Activated CD4-positive, alpha-beta T cell treated with anti-CD3 and anti-CD28 coated beads for 36 hours (primary cell): ENCODE results near the gene UROS. TPM values are rescaled to one million over a fixed set of nuclear protein-coding genes. Genes with fewer than 3 reads are reported as not detected.
A peak's percentile ranks its signal among the peaks of the same experiment; 100 is the strongest.

Experiments used
- ATAC-seq: fragments of 200-7000 bp; cut with Tn5 transposase; one replicate; pipeline ENCODE4 v1.10.0; 2021; ENCODE audit warnings: mild to moderate bottlenecking, moderate library complexity
- CTCF ChIA-PET: fragments of 350-600 bp; sonication (Branson Sonifier 250); formaldehyde crosslinking; loops from one replicate; lab custom pipeline; 2021; ENCODE audit warnings: antibody characterized with exemption; lab: Charles Lee
- POLR2A ChIA-PET: fragments of 350-600 bp; sonication (Branson Sonifier 250); formaldehyde crosslinking; loops from one replicate; lab custom pipeline; 2021; ENCODE audit warnings: antibody characterized with exemption, inconsistent platforms; lab: Charles Lee
- DNase-seq: peaks from one replicate; pipeline ENCODE4 v3.0.0-alpha.2; 2020
- H3K27ac Mint-ChIP-seq: one replicate; pipeline ENCODE4 v1.8.0; 2021; ENCODE audit warnings: mixed read lengths
- H3K27me3 Mint-ChIP-seq: one replicate; pipeline ENCODE4 v1.8.0; 2021; ENCODE audit warnings: mixed read lengths
- H3K36me3 Mint-ChIP-seq: one replicate; pipeline ENCODE4 v1.8.0; 2021; ENCODE audit warnings: low read depth, mixed read lengths
- H3K4me1 Mint-ChIP-seq: one replicate; pipeline ENCODE4 v1.8.0; 2021; ENCODE audit warnings: mixed read lengths
- H3K4me3 Mint-ChIP-seq: one replicate; pipeline ENCODE4 v1.8.0; 2021; ENCODE audit warnings: mild to moderate bottlenecking, moderate library complexity, mixed read lengths
- H3K9me3 Mint-ChIP-seq: one replicate; pipeline ENCODE4 v1.8.0; 2021; ENCODE audit warnings: low read depth, mixed read lengths
- intact Hi-C, 2 experiments: fragments of 100-400 bp; cut with DNase I in 1 of 2; cut with micrococcal nuclease in 1 of 2; formaldehyde crosslinking; loops; one replicate each; pipeline versions ENCODE4 v1.14.2 to v1.15.1; 2022 to 2024; cut with DNase I, micrococcal nuclease
- total RNA-seq, 2 experiments: library from RNA; stranded (reverse); gene quantifications; one replicate each; pipeline ENCODE4 v1.2.3, GENCODE V29; 2021

Gene UROS
- total RNA-seq, 2 experiments from 2014 or later: 37.3 to 39.6 TPM

DNA sequence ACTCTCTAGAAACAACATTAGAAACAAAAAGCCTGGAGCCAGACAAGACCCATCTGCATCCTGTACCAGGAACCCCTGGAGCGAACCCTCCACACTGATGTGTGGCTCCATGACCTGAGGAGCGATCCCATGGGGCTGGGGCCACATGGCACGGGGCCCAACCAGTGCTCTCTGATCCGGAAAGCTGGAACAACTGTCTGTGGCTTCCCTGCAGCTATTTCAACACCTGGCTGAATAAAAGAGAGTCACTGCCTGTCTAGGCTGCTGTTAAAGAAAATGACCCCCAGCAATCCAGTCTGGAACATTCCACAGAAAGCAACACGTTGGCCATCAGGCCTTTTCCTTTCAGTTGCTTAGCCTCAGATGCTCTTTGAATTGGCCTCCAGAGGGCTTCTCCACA lies 20.9 kb downstream of the UROS start:
- CTCF ChIA-PET: interaction anchor here (0.5 to 1.2 kb wide), 2 partner anchors 9 to 281 kb away, joined by 3 to 5 read pairs; no protein-coding TSS in a partner anchor
- H3K4me1 Mint-ChIP-seq: no peaks in the 10 kb centered on the region
- DNase-seq (no peak), ATAC-seq (no peak)
- H3K9me3 Mint-ChIP-seq: no peaks in the 10 kb centered on the region
- H3K27ac Mint-ChIP-seq: no peak overlapping the region
- intact Hi-C loops: no loop called here
- no peaks in the 10 kb centered on the region for H3K27me3 Mint-ChIP-seq
- peaks cover 15% of the 10 kb centered on the region for H3K36me3 Mint-ChIP-seq
- POLR2A ChIA-PET: no interaction called here
- no peak overlapping the region for H3K4me3 Mint-ChIP-seq

DNA sequence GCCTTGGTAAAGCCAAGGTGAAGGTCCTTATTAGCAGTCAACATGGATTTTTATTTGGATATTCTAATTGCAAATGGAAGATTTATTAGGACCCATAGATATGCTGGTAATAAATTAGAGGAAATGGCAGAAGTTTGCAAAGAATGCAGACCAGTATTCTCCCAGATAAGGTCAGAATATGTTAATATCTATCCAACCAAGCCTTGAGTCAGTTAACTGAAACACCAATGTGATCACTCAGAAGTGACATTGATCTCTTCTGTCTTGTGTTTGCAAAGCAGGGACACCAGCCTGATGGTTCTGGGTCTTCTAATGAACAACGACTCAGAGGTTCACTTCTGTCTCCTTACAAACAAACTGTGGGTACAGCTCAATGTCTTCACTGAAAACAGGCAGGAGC lies 21.5 kb downstream of the UROS start:
- no peak for DNase-seq
- no peak for ATAC-seq
- H3K27ac Mint-ChIP-seq: no peak overlapping the region
- H3K9me3 Mint-ChIP-seq: no peaks in the 10 kb centered on the region
- ChIA-PET POLR2A (no interaction called here), CTCF (interaction anchor here (1.2 kb wide), 1 partner anchor 9 kb away, joined by 3 read pairs; no protein-coding TSS in a partner anchor)
- H3K36me3 Mint-ChIP-seq: peaks cover 11% of the 10 kb centered on the region
- intact Hi-C loops: no loop called here
- H3K4me3 Mint-ChIP-seq: no peak overlapping the region
- no peaks in the 10 kb centered on the region for H3K27me3 Mint-ChIP-seq
- H3K4me1 Mint-ChIP-seq: no peaks in the 10 kb centered on the region

DNA sequence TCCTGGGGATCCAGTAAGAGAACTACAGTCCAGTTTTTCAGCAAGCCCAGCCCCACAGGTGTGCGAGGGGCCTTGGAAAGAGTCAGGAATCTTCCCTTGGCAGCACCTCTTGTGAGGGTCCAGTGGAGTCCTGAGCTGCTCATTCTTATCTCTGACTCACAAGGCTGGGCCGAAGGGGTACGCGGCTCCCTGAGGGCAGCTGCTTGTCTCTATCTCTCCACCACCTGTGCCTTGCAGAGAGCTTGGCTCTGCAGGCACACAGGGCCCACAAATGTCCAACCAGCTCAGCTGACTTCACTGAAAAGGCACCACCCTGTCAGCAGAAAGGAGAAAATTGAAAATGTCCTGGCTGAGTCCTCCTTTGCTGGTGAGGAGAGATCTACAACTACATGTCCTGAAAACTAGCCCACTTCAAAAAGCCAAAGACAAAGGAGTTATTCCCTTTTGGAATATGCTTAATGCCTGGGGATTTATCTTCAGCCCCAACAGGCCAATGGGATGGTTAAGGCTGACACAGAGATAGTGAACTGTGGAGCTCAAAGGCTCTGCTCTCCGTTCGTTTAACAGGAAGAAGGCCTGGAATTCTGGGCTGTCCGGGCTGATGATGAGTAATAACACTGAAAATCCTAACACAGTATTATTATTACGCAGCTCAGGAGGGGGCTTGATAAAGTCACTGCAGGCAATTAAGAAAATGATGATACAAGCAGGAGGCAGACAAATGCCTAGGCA lies 23.4 kb downstream of the UROS start:
- ATAC-seq: no peak
- H3K4me3 Mint-ChIP-seq: no peak overlapping the region
- ChIA-PET POLR2A (no interaction called here), CTCF (no interaction called here)
- no peaks in the 10 kb centered on the region for H3K27me3 Mint-ChIP-seq
- DNase-seq: no peak
- peaks cover 3% of the 10 kb centered on the region for H3K36me3 Mint-ChIP-seq
- intact Hi-C loops: no loop called here
- H3K9me3 Mint-ChIP-seq: no peaks in the 10 kb centered on the region
- H3K27ac Mint-ChIP-seq: no peak overlapping the region
- no peaks in the 10 kb centered on the region for H3K4me1 Mint-ChIP-seq

DNA sequence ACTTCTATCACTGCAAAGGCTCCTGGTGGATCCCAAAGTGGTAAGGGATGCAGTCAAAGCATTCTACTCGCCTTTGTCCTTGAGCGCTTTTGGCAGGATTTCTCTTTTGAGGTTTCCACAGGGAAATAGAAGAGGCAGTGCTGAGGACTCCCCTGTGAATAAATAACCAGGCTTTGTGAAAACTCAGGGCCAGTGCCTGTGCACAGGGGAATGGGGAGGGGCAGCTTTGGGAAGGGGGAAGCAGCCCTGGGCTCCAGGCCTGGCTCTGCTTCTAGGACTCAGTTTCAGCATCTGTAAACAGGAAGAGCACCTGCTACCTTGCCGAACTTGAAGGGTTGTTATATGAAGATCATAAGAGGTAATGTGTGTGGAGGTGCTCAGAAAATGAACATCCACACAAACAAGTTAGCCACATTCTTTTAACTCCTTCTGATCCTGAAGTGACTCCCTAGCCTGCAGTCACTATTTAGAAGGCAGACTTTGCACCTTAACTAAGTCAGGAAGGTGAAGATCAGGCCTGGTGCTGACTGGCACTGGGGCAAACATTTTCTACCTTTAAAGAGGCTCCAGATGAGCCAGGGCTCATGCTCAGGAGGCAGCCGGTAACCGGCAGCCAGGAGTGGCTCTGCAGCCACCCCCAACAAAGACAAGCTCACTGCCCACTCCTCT lies 24.9 kb downstream of the UROS start:
- H3K9me3 Mint-ChIP-seq: no peaks in the 10 kb centered on the region
- DNase-seq (no peak), ATAC-seq (no peak)
- CTCF ChIA-PET: interaction anchor here (0.6 kb wide), 1 partner anchor 33 kb away, joined by 3 read pairs; no protein-coding TSS in a partner anchor
- no peak overlapping the region for H3K27ac Mint-ChIP-seq
- peaks cover 8% of the 10 kb centered on the region for H3K36me3 Mint-ChIP-seq
- H3K4me1 Mint-ChIP-seq: no peaks in the 10 kb centered on the region
- no peak overlapping the region for H3K4me3 Mint-ChIP-seq
- POLR2A ChIA-PET: no interaction called here
- intact Hi-C loops: no loop called here
- H3K27me3 Mint-ChIP-seq: no peaks in the 10 kb centered on the region

DNA sequence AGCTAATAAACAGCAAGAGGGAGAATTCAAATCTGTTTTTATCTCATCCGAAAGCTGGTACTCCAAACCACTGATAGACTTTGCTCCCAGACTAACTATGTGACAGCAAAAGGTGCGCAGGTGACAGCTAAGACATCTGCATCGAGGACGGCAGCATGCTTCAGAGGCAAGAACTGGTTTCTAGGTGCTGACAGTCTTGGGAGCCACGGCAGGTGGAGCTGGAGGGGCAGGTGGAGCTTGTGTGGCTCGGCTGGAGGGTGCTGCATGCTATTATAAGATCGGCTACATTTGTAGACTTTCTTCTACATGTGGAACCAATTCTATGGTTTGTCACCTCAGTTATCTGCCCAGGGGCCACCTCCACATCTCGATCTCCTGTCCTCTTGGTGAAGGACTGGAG lies 25.6 kb downstream of the UROS start:
- Mint-ChIP-seq H3K4me1 (no peaks in the 10 kb centered on the region), H3K4me3 (no peak overlapping the region), H3K27ac (no peak overlapping the region), H3K27me3 (no peaks in the 10 kb centered on the region), H3K36me3 (peaks cover 9% of the 10 kb centered on the region), H3K9me3 (no peaks in the 10 kb centered on the region)
- DNase-seq: no peak
- ChIA-PET CTCF (interaction anchor here (0.6 kb wide), 1 partner anchor 33 kb away, joined by 3 read pairs; no protein-coding TSS in a partner anchor), POLR2A (no interaction called here)
- ATAC-seq: no peak
- intact Hi-C loops: no loop called here

DNA sequence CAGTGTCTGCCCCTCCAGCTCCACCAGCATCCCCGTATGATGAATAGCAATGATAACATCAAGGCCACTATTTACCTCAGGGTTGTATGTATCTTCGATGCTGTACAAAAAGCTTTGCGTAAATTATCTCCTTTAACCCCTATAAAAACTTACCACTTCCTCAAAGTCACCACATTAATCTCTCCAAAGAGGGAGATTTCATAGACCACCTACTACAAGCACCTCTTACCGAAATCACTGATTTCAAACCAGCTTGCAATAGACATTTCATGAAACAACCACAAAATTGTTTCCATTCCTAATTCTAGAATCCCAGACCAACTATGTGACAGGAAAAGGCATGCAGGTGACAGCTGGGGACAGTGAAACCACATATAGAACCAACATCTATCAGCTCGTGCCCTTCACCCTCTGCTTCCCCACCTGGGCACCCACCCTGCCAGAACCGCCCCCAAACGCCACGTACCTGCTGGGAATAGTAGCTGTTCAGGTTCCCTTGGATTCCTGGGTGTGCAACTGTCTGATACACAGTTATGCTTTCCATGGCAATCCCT lies 27.3 kb downstream of the UROS start:
- intact Hi-C loops: no loop called here
- ChIA-PET POLR2A (no interaction called here), CTCF (no interaction called here)
- no peak for ATAC-seq
- no peak overlapping the region for H3K4me3 Mint-ChIP-seq
- peaks cover 12% of the 10 kb centered on the region for H3K36me3 Mint-ChIP-seq
- H3K4me1 Mint-ChIP-seq: no peaks in the 10 kb centered on the region
- no peak for DNase-seq
- H3K9me3 Mint-ChIP-seq: no peaks in the 10 kb centered on the region
- H3K27me3 Mint-ChIP-seq: no peaks in the 10 kb centered on the region
- H3K27ac Mint-ChIP-seq: no peak overlapping the region

DNA sequence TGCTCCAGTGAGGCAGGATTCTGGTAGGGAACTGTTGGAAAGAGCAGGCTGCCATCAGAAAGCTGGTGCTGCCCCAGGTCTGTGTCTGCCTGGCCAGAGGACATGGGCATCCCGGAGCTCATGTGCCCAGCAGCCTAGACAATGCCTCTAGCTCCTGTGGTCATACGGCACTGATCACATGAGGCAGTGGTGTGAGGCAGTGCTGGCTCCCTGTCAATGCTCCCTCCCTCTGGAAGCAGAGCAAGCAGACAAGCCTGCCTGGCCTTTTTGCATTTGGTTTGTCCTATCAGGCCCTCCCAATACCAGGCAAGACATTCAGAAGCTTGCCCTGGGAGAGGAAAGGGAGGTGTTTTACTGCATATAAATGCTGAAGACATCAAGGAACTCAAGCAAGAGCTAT lies 27.9 kb downstream of the UROS start:
- Mint-ChIP-seq H3K27ac (no peak overlapping the region), H3K4me3 (no peak overlapping the region), H3K27me3 (no peaks in the 10 kb centered on the region), H3K9me3 (no peaks in the 10 kb centered on the region), H3K4me1 (no peaks in the 10 kb centered on the region), H3K36me3 (peaks cover 12% of the 10 kb centered on the region)
- ATAC-seq (no peak), DNase-seq (no peak)
- POLR2A ChIA-PET: no interaction called here
- CTCF ChIA-PET: no interaction called here
- intact Hi-C loops: no loop called here

DNA sequence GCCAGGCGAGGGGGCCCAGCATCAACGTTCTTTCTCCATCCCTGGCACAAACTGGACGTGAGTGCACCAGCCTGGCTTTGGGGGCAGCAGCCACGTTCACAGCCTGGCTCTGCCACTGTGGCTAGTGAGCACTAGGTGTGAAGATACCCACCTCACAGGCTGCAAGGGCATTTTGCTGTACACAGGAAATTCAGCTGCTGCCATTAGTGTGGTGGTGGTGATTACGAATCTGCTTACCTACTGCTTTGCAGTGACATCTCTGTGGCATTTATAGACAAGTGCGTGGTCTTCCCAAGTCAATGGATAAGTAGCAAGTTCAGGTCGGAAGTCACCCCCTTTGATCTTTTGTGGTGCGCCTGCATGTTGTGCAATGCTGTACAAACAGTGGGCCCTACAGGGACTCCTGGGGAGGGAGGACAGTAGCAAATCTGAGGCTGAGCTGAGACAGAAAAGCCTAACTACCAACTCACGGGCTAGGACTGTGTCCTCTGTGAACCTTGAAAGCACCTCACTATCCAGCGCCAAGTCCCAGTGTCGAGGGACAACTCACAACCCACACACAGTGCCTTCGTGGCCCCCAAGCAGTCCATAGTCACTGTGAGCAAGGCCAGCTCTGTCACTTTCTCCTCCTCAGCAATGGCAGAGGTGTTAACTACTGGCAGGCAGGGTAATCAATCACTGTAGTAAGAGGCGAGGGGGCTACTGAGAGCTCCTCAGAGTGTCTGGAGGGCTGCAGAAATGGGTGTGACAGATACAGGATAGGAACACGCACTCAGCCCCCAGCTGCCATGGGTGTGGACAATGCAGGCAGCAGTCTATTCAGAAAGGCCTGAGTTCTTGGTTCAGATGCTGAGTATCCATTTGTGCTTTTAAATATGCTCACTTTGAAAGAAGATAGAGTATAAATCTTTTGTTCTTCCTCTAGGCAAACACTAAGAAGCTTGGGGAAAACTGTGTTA lies 30.4 kb downstream of the UROS start:
- Mint-ChIP-seq H3K9me3 (no peaks in the 10 kb centered on the region), H3K36me3 (peaks cover 14% of the 10 kb centered on the region), H3K4me1 (peaks cover 12% of the 10 kb centered on the region), H3K27ac (no peak overlapping the region), H3K4me3 (no peak overlapping the region), H3K27me3 (no peaks in the 10 kb centered on the region)
- POLR2A ChIA-PET: no interaction called here
- intact Hi-C loops: no loop called here
- DNase-seq (no peak), ATAC-seq (no peak)
- CTCF ChIA-PET: interaction anchor here (1.1 kb wide), 1 partner anchor 9 kb away, joined by 3 read pairs; no protein-coding TSS in a partner anchor

DNA sequence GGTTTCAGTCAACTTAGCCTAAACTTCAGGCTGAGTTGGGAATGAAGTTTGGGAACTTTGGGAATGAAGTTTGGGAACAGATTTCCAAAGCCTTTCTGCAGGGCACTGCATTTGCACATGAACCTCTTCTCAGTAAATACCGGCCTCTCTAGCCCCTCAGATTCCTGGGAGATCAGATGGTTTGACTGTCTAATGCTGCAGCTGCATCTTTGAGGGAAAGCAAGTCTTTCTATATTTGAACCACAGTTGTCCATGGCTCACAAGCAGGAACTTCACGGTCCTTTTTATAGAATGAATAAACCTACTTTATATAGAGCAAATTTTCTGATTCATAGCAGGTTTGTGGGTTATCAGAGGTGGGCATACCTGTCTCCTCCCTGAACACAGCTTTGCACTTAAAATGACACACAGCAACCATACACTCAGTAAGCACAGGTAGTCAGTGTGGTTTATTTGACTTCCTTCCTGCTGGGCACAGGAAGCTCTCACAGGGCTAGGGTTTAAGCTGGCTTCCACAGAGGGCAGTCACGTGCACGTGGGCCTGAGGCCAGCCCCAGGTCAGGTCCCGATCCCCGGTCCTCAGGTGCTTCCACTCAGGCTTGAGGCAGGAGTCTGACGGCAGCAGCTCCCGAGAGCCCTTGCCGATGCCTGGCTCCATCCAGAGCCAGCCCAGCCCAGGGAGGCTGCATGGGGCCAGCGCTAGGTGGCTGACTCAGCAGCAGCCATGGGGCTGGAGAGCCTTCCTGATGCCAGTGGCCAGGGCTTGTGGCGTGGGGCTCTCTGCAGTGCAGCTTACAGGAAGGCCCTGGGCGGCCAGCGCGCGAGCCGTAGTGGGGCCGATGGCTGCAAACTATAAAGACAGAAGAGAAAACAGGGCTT lies 34.7 kb downstream of the UROS start:
- no peak overlapping the region for H3K4me3 Mint-ChIP-seq
- no peaks in the 10 kb centered on the region for H3K27me3 Mint-ChIP-seq
- no peak overlapping the region for H3K27ac Mint-ChIP-seq
- CTCF ChIA-PET: interaction anchor here (0.5 kb wide), 1 partner anchor 62 kb away, joined by 4 read pairs; no protein-coding TSS in a partner anchor
- ATAC-seq (peak; percentile 75), DNase-seq (no peak)
- peaks cover 16% of the 10 kb centered on the region for H3K4me1 Mint-ChIP-seq
- intact Hi-C loops: no loop called here
- H3K9me3 Mint-ChIP-seq: no peaks in the 10 kb centered on the region
- POLR2A ChIA-PET: no interaction called here
- H3K36me3 Mint-ChIP-seq: peaks cover 9% of the 10 kb centered on the region

DNA sequence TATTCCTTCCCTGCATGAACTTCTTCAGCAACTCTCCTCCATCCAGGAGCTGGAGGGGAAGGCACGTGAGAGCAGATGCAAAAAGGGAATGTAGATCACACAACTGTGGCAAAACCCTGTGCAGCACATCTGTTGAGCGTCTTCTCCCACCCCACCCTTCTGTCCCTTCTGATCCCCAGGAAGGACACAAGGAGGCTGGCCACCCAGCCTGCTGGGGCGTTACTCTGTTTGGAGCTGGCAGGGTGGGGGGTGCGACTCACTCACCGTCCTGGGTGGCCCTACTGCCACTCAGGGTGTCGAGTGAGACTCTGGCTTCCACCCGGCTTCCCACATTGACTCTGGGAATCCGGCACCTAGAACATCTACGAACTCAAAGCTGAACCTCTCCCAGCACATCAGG lies 37.3 kb downstream of the UROS start:
- ChIA-PET POLR2A (interaction anchor here (0.7 kb wide), 1 partner anchor 153 kb away, joined by 7 read pairs; no protein-coding TSS in a partner anchor), CTCF (no interaction called here)
- Mint-ChIP-seq H3K27ac (no peak overlapping the region), H3K4me1 (peaks cover 16% of the 10 kb centered on the region), H3K27me3 (no peaks in the 10 kb centered on the region), H3K36me3 (peaks cover 5% of the 10 kb centered on the region), H3K4me3 (no peak overlapping the region), H3K9me3 (no peaks in the 10 kb centered on the region)
- no peak for ATAC-seq
- intact Hi-C loops: no loop called here
- DNase-seq: no peak
